Measurements from ENCODE around the gene UBQLN1.

DNA sequence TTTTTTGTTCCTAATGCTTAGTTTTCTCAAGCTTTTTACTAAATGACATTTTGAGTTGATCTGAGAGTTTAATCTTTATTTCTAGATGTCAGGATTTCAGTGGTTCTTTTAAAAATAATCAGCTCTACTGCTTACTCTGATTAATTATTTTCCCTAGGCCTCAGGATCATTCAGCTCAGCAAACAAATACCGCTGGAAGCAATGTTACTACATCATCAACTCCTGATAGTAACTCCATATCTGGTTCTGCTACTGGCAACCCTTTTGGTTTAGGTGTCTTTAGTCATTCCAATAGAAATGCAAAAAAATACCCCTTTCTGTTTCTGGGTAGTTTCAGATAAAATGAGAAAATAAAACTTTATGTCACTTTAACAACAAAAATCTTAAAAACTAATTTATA, 90.5 kb downstream of the UBQLN1 start:
- TF ChIP-seq TAF1 (IDR thresholded peaks at IDR 0.05; ENCODE audit: low read depth) (no peak), EGR1 (IDR thresholded peaks at IDR 0.05) (no peak), EP300 (IDR thresholded peaks at IDR 0.05; ENCODE audit: borderline replicate concordance) (no peak), CEBPB (IDR thresholded peaks at IDR 0.05) (no peak), TCF12 (IDR thresholded peaks at IDR 0.05; ENCODE audit: low read depth) (no peak), TEAD4 (IDR thresholded peaks at IDR 0.05) (no peak), FOXM1 (IDR thresholded peaks at IDR 0.05; ENCODE audit: borderline replicate concordance, low read depth) (no peak), CREB1 (IDR thresholded peaks at IDR 0.05; ENCODE audit: low read depth) (no peak), NFIC (IDR thresholded peaks at IDR 0.05) (no peak), RAD21 (IDR thresholded peaks at IDR 0.05; ENCODE audit: low read depth) (no peak)
- TF ChIP-seq, protein P1, sequence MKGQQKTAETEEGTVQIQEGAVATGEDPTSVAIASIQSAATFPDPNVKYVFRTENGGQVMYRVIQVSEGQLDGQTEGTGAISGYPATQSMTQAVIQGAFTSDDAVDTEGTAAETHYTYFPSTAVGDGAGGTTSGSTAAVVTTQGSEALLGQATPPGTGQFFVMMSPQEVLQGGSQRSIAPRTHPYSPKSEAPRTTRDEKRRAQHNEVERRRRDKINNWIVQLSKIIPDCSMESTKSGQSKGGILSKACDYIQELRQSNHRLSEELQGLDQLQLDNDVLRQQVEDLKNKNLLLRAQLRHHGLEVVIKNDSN (IDR thresholded peaks at IDR 0.05) = no peak
- TF ChIP-seq, protein P2, sequence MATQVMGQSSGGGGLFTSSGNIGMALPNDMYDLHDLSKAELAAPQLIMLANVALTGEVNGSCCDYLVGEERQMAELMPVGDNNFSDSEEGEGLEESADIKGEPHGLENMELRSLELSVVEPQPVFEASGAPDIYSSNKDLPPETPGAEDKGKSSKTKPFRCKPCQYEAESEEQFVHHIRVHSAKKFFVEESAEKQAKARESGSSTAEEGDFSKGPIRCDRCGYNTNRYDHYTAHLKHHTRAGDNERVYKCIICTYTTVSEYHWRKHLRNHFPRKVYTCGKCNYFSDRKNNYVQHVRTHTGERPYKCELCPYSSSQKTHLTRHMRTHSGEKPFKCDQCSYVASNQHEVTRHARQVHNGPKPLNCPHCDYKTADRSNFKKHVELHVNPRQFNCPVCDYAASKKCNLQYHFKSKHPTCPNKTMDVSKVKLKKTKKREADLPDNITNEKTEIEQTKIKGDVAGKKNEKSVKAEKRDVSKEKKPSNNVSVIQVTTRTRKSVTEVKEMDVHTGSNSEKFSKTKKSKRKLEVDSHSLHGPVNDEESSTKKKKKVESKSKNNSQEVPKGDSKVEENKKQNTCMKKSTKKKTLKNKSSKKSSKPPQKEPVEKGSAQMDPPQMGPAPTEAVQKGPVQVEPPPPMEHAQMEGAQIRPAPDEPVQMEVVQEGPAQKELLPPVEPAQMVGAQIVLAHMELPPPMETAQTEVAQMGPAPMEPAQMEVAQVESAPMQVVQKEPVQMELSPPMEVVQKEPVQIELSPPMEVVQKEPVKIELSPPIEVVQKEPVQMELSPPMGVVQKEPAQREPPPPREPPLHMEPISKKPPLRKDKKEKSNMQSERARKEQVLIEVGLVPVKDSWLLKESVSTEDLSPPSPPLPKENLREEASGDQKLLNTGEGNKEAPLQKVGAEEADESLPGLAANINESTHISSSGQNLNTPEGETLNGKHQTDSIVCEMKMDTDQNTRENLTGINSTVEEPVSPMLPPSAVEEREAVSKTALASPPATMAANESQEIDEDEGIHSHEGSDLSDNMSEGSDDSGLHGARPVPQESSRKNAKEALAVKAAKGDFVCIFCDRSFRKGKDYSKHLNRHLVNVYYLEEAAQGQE (IDR thresholded peaks at IDR 0.05; ENCODE audit: low read depth) = no peak
- TF ChIP-seq, protein P3, sequence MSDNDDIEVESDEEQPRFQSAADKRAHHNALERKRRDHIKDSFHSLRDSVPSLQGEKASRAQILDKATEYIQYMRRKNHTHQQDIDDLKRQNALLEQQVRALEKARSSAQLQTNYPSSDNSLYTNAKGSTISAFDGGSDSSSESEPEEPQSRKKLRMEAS (IDR thresholded peaks at IDR 0.05) = no peak

Data from Ishikawa (cell line).